ENCODE measurements around the gene HOXB2.

- TF ChIP-seq PATZ1 (tag by site-specific recombination; IDR thresholded peaks at IDR 0.05) (peak; percentile 47; the same call in 1 of the 2 replicates), CTCF (tag by site-specific recombination; IDR thresholded peaks at IDR 0.05) (no peak), SP7 (tag by site-specific recombination; IDR thresholded peaks at IDR 0.05) (peak; percentile 67), ZNF610 (tag by site-specific recombination; IDR thresholded peaks at IDR 0.05; ENCODE audit: borderline replicate concordance) (no peak), YY2 (tag by site-specific recombination; IDR thresholded peaks at IDR 0.05) (no peak), ZNF302 (tag by site-specific recombination; IDR thresholded peaks at IDR 0.05; ENCODE audit: low read depth) (no peak), ZBTB21 (tag by site-specific recombination; IDR thresholded peaks at IDR 0.05) (no peak), REST (tag by site-specific recombination; IDR thresholded peaks at IDR 0.05) (no peak), ZNF521 (tag by site-specific recombination; IDR thresholded peaks at IDR 0.05) (no peak), PRDM4 (tag by site-specific recombination; IDR thresholded peaks at IDR 0.05) (no peak), ZNF146 (tag by site-specific recombination; IDR thresholded peaks at IDR 0.05) (no peak), ZNF175 (tag by site-specific recombination; IDR thresholded peaks at IDR 0.05) (no peak)
- TF ChIP-seq, protein P1, sequence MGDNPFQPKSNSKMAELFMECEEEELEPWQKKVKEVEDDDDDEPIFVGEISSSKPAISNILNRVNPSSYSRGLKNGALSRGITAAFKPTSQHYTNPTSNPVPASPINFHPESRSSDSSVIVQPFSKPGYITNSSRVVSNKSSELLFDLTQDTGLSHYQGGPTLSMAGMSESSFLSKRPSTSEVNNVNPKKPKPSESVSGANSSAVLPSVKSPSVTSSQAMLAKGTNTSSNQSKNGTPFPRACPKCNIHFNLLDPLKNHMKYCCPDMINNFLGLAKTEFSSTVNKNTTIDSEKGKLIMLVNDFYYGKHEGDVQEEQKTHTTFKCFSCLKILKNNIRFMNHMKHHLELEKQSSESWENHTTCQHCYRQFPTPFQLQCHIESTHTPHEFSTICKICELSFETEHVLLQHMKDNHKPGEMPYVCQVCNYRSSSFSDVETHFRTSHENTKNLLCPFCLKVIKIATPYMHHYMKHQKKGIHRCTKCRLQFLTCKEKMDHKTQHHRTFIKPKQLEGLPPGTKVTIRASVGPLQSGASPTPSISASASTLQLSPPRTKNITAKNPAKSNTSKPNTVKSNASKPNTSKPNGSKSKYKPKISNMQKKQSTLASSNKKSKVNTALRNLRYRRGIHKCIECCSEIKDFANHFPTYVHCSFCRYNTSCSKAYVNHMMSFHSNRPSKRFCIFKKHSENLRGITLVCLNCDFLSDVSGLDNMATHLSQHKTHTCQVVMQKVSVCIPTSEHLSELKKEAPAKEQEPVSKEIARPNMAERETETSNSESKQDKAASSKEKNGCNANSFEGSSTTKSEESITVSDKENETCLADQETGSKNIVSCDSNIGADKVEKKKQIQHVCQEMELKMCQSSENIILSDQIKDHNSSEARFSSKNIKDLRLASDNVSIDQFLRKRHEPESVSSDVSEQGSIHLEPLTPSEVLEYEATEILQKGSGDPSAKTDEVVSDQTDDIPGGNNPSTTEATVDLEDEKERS (tag by site-specific recombination; IDR thresholded peaks at IDR 0.05), result no peak
- TF ChIP-seq, protein P2, sequence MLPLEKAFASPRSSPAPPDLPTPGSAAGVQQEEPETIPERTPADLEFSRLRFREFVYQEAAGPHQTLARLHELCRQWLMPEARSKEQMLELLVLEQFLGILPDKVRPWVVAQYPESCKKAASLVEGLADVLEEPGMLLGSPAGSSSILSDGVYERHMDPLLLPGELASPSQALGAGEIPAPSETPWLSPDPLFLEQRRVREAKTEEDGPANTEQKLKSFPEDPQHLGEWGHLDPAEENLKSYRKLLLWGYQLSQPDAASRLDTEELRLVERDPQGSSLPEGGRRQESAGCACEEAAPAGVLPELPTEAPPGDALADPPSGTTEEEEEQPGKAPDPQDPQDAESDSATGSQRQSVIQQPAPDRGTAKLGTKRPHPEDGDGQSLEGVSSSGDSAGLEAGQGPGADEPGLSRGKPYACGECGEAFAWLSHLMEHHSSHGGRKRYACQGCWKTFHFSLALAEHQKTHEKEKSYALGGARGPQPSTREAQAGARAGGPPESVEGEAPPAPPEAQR (tag by site-specific recombination; IDR thresholded peaks at IDR 0.05), result no peak
Observed at GRCh38 chr17:48563385-48563838, 18.5 kb upstream of the HOXB2 start.
